Activated T-helper 1 cell treated with anti-CD3 and anti-CD28 coated beads, Interleukin-12 subunit alpha, Interleukin-12 subunit beta, Interleukin-2, Interleukin-4 antibody, amounts not matched to agents 30 ng/mL and 10 ng/mL and 1 ng/mL, durations not matched to agents 14 hours and 24 hours and 36 hours (primary cell): Measurements from ENCODE around the gene LANCL2. TPM values are rescaled to one million over a fixed set of nuclear protein-coding genes. Genes with fewer than 3 reads are reported as not detected.
A peak's percentile ranks its signal among the peaks of the same experiment; 100 is the strongest.

Experiments used
- DNase-seq: peaks from one replicate; pipeline ENCODE4 v3.0.0; 2021; ENCODE audit warnings: low spot score
- H3K27ac Mint-ChIP-seq: one replicate; pipeline ENCODE4 v1.8.0; 2021; ENCODE audit warnings: mild to moderate bottlenecking, mixed read lengths
- H3K27me3 Mint-ChIP-seq: one replicate; pipeline ENCODE4 v1.8.0; 2022; ENCODE audit warnings: mild to moderate bottlenecking, moderate library complexity, mixed read lengths; ENCODE audit not compliant: insufficient read depth
- H3K36me3 Mint-ChIP-seq: one replicate; pipeline ENCODE4 v1.8.0; 2021; ENCODE audit warnings: low read depth, mixed read lengths
- H3K4me1 Mint-ChIP-seq: one replicate; pipeline ENCODE4 v1.8.0; 2021; ENCODE audit warnings: low read depth, mixed read lengths
- H3K4me3 Mint-ChIP-seq: one replicate; pipeline ENCODE4 v1.8.0; 2021; ENCODE audit warnings: mild to moderate bottlenecking, moderate library complexity, mixed read lengths
- H3K9me3 Mint-ChIP-seq: one replicate; pipeline ENCODE4 v1.8.0; 2021; ENCODE audit warnings: mixed read lengths
- intact Hi-C: fragments of 100-400 bp; cut with micrococcal nuclease; formaldehyde crosslinking; loops from one replicate; pipeline ENCODE4 v1.15.1; 2024
- total RNA-seq: library from RNA; stranded (reverse); gene quantifications from 2 replicates; pipeline ENCODE4 v1.2.3, GENCODE V29; 2022

Gene LANCL2, protein sequence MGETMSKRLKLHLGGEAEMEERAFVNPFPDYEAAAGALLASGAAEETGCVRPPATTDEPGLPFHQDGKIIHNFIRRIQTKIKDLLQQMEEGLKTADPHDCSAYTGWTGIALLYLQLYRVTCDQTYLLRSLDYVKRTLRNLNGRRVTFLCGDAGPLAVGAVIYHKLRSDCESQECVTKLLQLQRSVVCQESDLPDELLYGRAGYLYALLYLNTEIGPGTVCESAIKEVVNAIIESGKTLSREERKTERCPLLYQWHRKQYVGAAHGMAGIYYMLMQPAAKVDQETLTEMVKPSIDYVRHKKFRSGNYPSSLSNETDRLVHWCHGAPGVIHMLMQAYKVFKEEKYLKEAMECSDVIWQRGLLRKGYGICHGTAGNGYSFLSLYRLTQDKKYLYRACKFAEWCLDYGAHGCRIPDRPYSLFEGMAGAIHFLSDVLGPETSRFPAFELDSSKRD
- 11.0 TPM in 2 replicates for total RNA-seq

DNA sequence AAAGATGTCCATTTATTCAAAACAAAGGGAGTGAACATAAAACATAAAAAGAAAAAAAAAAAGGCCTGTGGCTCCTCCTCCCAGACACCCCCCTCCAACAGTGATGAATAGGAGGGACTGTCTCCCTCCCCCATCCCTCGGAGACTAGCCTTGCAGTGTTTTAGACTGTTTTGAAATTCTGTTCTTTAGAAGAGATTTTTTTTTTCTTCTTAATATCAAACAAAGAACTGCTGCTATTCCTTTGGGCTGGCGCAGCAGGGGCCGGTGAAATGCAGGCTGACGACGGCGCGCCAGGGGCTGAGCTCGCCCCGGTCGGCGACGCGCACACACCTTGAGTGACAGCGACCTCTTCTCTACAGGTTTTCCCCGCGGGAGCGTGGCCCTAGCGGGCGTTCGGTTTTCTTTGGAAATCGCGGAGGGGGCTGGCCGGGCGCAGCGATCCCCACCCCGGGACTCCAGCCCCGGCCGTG, at the start of gene LANCL2:
LANCL2 (plus strand) TSS at position 133 of the 470 bp plus-strand sequence. CDS start 689 bp downstream, outside the sequence.
- no peak for DNase-seq
- intact Hi-C loops, result loop anchor here (1.0 to 5.0 kb wide), 5 partner anchors 50 to 522 kb away; partner anchors contain the start of gene ZNF713
- Mint-ChIP-seq H3K27me3 (peaks cover 11% of the 10 kb centered on the region), H3K36me3 (peaks cover 11% of the 10 kb centered on the region), H3K4me1 (peaks cover 19% of the 10 kb centered on the region), H3K4me3 (peak within 1 kb of the TSS; percentile 98), H3K9me3 (no peaks in the 10 kb centered on the region), H3K27ac (peak within 1 kb of the TSS; percentile 98)

DNA sequence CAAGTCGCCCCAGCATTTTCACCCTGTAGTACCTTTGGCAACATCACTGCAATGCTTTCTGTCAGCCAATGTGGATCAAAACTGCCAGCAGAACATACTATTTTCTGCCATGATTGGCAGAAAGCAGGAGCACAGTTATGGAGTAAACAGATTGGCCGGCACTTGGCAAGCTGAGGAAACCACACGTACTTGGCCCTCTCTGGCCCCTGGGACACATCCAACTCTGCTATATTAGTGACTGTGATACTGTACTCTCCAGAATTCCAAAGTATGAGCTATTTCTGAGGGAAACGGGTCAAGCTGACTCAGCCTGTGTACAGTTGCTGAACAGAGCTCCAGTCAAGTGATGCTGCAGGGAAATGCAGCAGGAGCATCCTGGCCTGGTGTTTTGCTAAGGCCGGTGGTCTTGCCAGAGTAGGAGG, 39.8 kb upstream of the LANCL2 start:
- no peak for DNase-seq
- intact Hi-C loops, result no loop called here

DNA sequence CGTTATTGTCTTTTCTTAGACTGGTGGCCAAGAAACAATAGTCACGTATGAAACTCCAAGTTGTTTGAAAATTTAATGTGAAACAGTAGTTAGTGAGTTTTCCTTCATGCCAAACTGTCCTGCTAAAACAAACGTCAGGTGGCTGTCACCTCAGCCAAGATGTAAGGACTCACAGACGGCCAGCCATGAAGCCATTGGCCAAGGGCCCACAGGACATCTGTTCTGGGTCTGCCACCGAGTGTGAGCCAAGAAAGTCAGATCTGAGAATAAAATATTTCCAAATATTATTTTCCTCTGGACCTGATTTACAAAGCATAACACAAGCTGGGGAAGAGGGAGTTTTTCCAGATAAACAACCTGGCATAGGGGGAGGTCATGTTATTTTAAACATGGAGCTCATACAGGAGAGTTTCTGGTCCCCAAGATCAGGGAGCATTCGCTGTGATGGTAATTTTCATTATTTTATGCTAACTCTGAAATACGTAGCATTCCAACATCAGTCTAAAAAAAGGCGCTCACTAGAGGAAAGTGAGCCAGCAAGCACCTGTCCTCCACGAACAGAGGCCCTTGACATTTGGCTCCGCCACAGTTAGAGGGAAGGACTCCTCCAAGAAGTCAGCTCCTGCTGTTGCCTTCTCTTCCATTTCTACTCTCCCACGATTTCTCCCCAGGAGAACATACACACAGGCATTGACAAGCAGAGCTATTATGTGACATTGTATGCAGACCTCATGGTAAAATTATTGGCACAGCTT, 38.9 kb upstream of the LANCL2 start:
- Mint-ChIP-seq H3K27me3 (peaks cover 12% of the 10 kb centered on the region), H3K36me3 (no peaks in the 10 kb centered on the region), H3K9me3 (no peaks in the 10 kb centered on the region), H3K4me3 (no peak overlapping the region), H3K4me1 (no peaks in the 10 kb centered on the region), H3K27ac (no peak overlapping the region)
- intact Hi-C loops, result no loop called here
- DNase-seq, result no peak

More for the DNA sequence above, 39.8 kb upstream of the LANCL2 start:
- Mint-ChIP-seq H3K9me3 (peaks cover 6% of the 10 kb centered on the region), H3K4me3 (no peak overlapping the region), H3K27ac (no peak overlapping the region), H3K4me1 (no peaks in the 10 kb centered on the region), H3K27me3 (peaks cover 20% of the 10 kb centered on the region), H3K36me3 (no peaks in the 10 kb centered on the region)

DNA sequence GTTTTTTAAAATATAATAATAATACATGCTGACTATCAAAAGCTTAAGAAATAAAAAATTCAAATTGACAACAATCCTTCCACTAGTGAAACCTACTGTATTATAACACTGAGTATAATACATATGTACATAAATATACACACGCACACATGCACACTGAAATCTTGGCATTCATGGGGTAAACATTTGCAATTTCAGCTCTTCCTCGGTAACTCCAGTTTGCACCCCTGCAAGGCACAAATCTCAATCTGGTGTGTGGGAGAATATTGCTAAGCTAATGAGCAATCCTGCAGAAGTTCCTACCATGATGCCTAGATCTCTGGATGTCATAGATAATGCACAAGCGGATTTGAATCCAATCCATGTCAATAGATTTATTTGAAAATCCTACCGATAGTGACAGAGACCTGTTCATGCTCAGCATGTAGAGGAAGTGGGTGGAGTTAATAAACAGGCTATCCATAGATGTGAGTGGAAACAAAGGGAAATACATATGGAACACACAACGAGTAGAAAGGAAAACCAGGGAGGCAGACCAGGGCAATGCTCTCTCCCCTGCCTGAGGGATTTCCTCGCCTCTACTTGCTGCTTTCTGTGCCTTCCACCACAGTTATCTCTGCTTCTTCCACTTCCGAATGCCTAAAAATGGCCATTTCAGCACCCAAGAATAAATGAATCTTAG, 38.1 kb upstream of the LANCL2 start:
- Mint-ChIP-seq H3K9me3 (no peaks in the 10 kb centered on the region), H3K27ac (no peak overlapping the region), H3K36me3 (no peaks in the 10 kb centered on the region), H3K4me1 (no peaks in the 10 kb centered on the region), H3K4me3 (no peak overlapping the region), H3K27me3 (peaks cover 9% of the 10 kb centered on the region)
- intact Hi-C loops, result no loop called here
- no peak for DNase-seq

DNA sequence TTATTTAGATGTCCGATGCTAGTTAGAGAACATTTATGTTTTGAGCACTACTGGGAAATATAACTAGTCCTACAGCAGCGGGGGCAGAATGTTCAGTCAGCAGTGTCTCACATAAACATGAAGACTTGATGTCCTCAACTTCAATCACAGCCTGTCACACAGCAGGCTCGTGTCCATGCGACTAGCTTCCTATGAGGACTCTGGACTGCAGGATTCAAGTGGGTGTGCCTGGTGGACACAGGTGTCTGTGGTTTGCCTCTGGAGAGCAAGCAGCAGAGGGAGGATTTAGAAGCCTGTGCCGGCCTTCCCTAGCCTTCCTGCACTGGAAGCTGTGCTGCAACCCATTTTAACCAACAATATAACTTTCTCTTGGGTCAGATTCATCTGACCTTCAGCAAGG, 30.0 kb upstream of the LANCL2 start:
- intact Hi-C loops, result no loop called here
- Mint-ChIP-seq H3K4me1 (no peaks in the 10 kb centered on the region), H3K36me3 (no peaks in the 10 kb centered on the region), H3K4me3 (no peak overlapping the region), H3K27ac (no peak overlapping the region), H3K9me3 (no peaks in the 10 kb centered on the region), H3K27me3 (peaks cover 17% of the 10 kb centered on the region)
- DNase-seq, result no peak

DNA sequence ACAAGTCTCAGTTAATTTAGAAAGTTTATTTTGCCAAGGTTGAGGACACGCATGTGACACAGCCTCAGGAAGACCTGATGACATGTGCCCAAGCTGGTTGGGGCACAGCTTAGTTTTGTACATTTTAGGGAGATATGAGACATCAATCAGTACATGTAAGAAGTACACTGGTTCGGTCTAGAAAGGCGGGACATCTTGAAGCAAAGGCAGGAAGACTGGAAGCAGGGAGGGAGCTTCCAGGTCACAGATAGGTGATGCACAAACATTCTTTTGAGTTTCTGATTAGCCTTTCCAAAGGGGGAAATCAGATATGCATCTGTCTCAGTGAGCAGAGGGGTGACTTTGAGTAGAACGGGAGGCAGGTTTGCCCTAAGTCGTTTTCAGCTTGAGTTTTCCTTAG, 29.4 kb upstream of the LANCL2 start:
- Mint-ChIP-seq H3K27ac (no peak overlapping the region), H3K4me1 (no peaks in the 10 kb centered on the region)

DNA sequence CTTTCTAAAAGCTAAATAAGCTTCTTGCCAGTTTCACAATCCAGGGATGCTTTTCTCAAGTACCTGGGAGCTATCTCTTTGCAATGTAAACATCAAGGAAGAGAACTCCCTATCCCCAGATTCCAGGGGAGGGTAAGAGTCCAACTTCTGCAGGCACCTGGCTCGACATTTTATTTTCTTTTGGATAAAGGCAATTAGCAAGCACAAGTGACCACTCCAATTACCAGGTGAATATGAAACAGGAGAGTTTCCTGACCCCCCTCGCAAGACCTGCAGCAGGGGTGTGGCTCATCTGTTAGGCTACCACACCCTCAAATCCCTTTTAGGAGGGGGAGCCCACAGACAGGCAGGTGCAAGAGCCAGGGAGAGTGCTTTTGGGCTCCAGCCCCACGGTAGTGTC, 28.6 kb upstream of the LANCL2 start:
- no peaks in the 10 kb centered on the region for H3K4me1 Mint-ChIP-seq
- peaks cover 17% of the 10 kb centered on the region for H3K27me3 Mint-ChIP-seq
- H3K9me3 Mint-ChIP-seq, result no peaks in the 10 kb centered on the region
- H3K36me3 Mint-ChIP-seq, result no peaks in the 10 kb centered on the region
- no peak for DNase-seq
- H3K4me3 Mint-ChIP-seq, result no peak overlapping the region
- intact Hi-C loops, result no loop called here
- no peak overlapping the region for H3K27ac Mint-ChIP-seq

More for the DNA sequence above, 29.4 kb upstream of the LANCL2 start:
- intact Hi-C loops, result no loop called here
- no peak overlapping the region for H3K4me3 Mint-ChIP-seq
- H3K9me3 Mint-ChIP-seq, result no peaks in the 10 kb centered on the region
- H3K36me3 Mint-ChIP-seq, result no peaks in the 10 kb centered on the region
- no peak for DNase-seq
- peaks cover 17% of the 10 kb centered on the region for H3K27me3 Mint-ChIP-seq

DNA sequence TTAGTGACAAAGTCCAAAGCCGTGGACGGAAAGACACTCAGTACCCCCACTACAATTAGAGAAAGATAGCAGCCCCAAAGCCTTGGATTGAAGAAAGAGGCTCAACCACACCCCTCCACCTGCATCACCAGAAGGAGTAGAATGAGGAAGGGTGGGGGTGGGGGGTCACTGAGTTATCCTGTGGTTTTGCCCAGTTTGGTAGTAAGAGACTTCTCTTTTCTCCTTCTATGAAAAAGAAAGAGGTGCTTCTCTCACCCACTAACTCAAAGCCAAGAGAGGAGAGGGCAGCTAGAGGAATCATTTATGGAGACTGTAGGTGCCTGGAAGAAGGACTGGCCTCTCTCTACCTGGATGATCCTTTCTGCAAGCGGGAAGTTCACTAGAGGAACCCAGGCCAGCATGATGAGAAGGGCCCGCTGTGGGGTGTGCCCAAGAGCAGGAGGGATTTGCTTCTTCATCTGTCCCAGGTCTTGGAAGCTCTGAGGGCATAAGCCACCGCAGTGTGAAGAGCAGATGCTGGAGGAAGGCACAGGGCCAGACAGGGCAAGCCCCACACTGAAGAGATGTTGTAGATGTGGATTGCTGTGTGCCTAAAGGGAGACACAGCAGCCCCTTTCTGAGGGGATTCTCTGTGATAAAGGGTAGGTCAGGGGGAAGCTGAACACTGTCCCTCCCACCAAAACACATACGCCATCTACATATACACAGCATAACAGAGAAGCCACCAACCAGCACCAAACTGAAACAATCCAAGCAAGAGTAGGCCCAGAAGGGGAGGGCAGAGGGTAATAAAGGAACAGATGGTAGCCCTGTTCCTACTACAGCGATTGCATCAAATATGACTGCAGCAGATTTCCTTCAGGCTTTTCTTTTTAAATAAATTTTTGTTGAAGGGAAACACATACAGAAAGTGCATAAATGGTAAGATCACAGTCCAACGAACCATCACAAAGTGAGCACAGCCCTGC, 25.8 kb upstream of the LANCL2 start:
- H3K36me3 Mint-ChIP-seq, result no peaks in the 10 kb centered on the region
- H3K4me3 Mint-ChIP-seq, result no peak overlapping the region

DNA sequence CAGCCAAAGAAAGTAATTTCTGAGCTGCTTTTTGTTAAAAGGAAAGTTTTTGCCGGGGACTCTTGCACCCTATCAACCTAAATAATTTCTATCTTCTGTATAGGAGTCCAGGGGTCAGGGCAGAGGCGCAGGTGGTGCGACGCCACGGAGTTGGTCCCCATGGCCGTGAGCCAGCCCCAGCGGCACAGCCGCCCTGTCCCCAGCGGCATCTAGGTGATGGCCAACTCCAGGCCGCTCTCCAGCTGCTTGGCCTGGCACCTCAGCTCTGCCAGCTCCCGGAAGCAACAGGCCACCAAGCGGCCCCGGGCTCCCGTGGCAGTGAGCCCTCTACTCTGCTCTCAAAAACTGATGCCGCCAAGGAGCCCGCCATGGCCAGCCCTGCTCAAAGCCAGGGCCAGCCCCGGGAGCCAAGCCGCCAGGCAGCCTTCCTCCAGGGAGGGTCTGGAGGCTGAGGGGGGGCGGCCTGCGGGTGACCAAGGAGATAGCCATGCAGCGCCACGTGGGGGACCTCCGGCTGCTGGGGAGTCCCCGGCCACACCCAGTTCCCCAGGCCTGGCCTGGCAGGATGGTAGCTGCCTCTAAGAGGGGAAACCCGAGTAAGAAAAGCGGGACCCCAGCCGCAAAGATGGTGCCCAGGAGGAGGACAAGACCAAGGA, 22.8 kb upstream of the LANCL2 start:
- H3K4me3 Mint-ChIP-seq, result no peak overlapping the region
- intact Hi-C loops, result no loop called here
- no peak for DNase-seq
- no peaks in the 10 kb centered on the region for H3K36me3 Mint-ChIP-seq
- H3K27me3 Mint-ChIP-seq, result peaks cover 10% of the 10 kb centered on the region
- H3K27ac Mint-ChIP-seq, result no peak overlapping the region
- no peaks in the 10 kb centered on the region for H3K9me3 Mint-ChIP-seq
- H3K4me1 Mint-ChIP-seq, result no peaks in the 10 kb centered on the region

More for the DNA sequence above, 25.8 kb upstream of the LANCL2 start:
- intact Hi-C loops, result no loop called here
- no peak overlapping the region for H3K27ac Mint-ChIP-seq
- peaks cover 15% of the 10 kb centered on the region for H3K27me3 Mint-ChIP-seq
- no peaks in the 10 kb centered on the region for H3K4me1 Mint-ChIP-seq
- H3K9me3 Mint-ChIP-seq, result no peaks in the 10 kb centered on the region
- no peak for DNase-seq

DNA sequence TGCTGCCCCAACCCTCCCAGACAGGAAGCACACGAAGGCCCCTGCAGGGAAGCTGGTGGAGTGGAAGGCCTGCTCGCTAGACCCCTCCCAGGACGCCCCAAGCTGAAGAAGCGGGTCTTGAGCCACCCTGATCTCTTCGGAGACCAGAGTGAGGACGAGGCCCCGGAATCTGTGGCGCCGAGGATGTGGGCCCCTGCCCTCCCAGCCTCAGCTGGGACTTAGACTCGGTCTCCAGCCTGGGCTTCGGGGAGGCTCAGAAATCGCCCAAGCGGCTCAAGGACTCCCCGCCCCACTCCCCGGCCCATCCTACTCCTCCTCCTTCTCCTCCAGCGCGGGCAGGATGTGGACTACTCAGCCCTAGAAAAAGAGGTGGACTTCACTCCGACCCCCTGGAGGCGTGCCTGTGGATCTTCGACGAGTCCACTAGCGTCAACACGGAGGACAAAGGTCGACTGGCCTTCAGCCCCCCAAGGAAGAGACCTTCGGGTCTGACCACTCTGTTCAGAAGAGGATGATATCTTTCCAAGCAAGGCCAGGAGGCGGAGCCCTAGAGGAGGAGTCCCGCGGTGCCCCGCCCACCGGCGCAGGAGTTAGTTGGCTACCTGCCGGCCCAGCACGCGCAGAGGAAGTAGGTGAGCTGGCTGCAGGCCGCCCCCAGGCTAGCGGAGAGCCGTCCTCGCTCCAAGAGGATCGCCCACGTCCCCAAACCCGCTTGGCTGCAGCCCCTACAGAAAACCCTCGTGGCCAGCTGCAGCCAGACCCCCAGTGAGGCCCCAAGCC, 21.9 kb upstream of the LANCL2 start:
- intact Hi-C loops, result no loop called here
- Mint-ChIP-seq H3K27ac (no peak overlapping the region), H3K36me3 (no peaks in the 10 kb centered on the region), H3K27me3 (peaks cover 7% of the 10 kb centered on the region), H3K4me3 (no peak overlapping the region), H3K9me3 (no peaks in the 10 kb centered on the region), H3K4me1 (peaks cover under 1% of the 10 kb centered on the region)
- DNase-seq, result no peak
